Dedifferentiated amniotic fluid mesenchymal stem cell (primary cell): ENCODE data around the gene HSH2D.
A peak's percentile ranks its signal among the peaks of the same experiment; 100 is the strongest.
"Not testable (repeated sequence)": the region's sequence is repeated elsewhere in the genome, so short reads cannot be mapped to it uniquely, and the experiment has no call there.

ENCODE experiments used
- DNase-seq: peaks from one replicate; pipeline ENCODE4 v3.0.0-alpha.2; 2016; ENCODE audit errors: extremely low spot score

Gene HSH2D

GRCh38 chr19:16155128-16155527 is 11.6 kb downstream of the HSH2D start:
- DNase-seq: no peak

DNA sequence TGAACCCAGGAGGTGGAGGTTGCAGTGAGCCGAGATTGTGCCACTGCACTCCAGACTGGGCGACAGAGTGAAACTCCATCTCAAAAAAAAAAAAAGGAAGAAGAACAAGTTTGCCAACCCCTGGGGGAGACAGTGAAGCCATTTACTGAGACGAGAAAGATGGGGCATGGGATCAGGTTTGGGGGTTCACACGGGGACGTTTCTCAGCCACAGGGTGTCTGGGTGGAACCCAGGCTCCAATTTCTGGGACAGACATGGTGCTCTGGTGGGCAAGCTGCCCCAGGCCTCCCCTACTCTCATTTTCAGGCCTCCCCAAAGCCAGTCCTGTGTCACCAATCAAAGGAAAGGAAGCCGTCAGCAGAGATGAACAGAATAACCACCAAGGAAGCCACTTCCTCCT is 13.4 kb downstream of the HSH2D start:
- DNase-seq: no peak

DNA sequence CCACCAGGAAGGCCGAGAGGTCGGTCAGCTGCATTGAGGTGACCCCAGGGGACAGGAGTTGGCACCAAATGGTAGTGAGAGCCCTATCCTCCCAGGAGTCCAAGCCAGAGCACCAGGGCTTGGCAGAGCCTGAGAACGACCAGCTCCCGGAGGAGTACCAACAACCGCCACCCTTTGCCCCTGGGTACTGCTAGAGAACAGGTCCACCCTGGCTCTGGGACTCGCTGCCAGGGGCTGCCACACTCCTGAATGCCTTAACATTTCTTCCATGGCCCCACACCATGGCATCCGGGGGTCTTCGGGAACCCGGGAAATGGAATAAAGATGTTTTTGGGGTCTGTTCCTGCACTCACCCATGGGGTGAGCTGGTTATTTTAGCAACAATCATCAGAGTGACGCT is 14.1 kb downstream of the HSH2D start:
- DNase-seq: no peak

DNA sequence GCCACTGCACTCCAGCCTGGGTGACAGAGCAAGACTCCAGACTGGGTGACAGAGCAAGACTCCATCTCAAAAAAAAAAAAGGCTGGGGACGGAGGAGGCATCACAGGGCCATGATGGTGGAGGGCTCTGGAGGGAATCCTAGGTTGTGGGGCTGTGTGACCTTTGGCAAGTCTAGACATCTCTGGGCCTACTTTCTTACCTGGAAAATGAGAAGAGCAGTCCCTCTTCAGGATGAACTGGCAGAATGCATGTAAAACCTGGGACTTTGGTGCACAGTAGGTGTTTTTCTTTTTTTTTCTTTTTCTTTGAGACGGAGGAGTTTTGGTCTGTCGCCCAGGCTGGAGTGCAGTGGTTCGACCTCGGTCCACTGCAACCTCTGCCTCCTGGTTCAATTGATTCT is 16.2 kb downstream of the HSH2D start:
- DNase-seq: no peak

- no peak for DNase-seq
These were observed 17.0 kb downstream of the HSH2D start for GRCh38 chr19:16160445-16160942.

DNA sequence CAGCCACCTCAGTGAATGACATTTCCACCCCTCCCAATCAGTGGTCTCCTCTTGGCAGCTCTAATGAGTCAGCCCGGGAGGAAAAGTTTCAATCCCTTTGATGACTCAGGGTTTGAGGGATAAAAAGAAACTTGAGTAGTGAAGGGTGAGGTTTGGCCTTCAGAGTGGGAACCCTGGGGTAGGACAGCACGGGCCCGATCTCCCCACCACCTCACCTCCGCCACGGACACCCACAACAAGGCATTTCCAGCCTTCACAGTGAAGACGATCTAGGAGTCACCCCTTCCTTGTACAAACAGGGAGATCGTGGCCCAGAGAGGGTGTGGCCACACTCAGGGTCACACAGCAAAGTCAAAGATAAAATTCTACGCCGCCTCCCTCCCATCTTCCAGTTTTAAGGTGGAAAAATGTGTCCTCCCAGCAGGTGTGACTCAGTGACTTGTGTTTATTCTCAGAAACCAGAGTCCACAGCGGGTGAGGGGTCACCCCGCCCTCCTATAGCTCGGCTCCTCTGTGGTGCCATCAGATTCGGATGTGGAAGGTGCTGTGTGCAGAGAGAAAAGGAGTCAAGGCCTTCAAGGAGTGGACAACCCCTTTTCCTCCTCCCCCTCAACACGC is 17.6 kb downstream of the HSH2D start:
- DNase-seq: peak; percentile 44

DNA sequence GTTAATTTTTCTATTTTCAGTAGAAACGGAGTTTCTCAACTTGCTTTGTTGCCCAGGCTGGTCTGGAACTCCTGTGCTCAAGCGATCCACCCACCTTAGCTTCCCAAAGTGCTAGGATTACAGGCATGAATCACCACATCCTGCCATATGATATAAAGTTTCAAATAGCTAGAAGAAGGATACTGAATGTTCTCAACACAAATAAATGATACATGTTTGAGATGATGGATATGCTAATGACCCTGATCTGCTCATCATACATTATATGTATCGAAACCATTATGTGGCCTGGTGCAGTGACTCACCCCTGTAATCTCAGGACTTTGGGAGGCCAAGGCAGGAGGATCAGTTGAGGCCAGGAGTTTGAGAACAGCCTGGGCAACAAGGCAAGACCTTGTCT is 18.4 kb downstream of the HSH2D start:
- peak; percentile 75 for DNase-seq

GRCh38 chr19:16164222-16164890 is 20.9 kb downstream of the HSH2D start:
- no peak for DNase-seq

GRCh38 chr19:16166417-16166816 is 22.9 kb downstream of the HSH2D start:
- no peak for DNase-seq

DNA sequence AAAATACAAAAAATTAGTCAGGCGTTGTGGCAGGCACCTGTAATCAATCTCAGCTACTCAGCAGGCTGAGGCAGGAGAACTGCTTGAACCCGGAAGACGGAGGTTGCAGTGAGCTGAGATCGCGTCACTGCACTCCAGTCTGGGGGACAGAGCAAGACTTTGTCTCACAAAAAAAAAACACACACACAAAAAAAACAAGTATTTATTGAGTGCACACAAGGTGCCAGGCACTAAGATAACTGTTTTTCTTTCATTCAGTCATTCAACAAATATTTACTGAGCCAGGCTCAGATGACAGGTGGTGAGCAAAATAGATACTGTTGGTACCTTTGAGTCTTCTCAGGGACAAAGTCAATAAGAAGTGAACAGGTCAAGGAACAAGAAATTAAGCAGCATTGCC is 23.6 kb downstream of the HSH2D start:
- DNase-seq: no peak

GRCh38 chr19:16168465-16169081 is 25.1 kb downstream of the HSH2D start:
- no peak for DNase-seq

- no peak for DNase-seq
These were observed 26.6 kb downstream of the HSH2D start for GRCh38 chr19:16170134-16170533.

DNA sequence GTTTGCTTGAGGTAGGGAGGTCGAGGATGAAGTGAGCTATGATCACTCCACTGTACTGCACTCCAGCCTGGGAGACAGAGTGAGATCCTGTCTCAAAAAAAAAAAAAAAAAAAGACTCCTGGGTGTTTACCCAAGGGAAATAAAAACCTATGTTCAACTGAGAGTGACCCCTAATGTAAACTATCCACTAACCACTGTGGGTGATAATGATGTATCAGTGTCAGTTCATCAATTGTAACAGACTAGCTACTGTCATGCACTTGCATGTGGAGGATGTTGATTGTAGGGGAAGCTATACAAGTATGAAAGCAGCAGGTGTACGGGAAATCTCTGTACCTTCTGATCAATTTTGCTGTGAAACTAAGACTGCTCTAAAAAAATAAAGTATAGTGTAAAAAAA is 32.5 kb downstream of the HSH2D start:
- DNase-seq: no peak

- not testable (repeated sequence) for DNase-seq
These were observed 35.4 kb downstream of the HSH2D start for GRCh38 chr19:16178866-16179265.

DNA sequence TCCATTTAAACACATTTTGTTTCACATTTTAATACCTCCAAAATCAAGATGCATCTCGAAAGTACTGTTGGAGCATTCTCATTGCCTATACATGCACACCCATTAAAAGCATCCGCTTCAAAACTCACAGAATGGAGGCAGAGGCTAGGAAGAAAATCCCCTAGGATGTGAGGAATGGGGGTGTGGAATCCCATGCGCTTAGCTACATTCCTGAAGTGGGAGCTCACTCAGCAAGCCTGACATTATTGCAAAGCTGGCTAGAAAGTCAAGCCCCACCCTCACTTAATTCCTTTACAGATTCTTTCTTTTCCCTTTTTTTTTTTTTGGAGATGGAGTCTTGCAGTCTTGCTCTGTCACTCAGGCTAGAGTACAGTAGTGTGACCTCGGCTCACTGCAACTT is 37.1 kb downstream of the HSH2D start:
- DNase-seq: peak; percentile 96

GRCh38 chr19:16184665-16185122 is 41.2 kb downstream of the HSH2D start:
- DNase-seq: no peak

DNA sequence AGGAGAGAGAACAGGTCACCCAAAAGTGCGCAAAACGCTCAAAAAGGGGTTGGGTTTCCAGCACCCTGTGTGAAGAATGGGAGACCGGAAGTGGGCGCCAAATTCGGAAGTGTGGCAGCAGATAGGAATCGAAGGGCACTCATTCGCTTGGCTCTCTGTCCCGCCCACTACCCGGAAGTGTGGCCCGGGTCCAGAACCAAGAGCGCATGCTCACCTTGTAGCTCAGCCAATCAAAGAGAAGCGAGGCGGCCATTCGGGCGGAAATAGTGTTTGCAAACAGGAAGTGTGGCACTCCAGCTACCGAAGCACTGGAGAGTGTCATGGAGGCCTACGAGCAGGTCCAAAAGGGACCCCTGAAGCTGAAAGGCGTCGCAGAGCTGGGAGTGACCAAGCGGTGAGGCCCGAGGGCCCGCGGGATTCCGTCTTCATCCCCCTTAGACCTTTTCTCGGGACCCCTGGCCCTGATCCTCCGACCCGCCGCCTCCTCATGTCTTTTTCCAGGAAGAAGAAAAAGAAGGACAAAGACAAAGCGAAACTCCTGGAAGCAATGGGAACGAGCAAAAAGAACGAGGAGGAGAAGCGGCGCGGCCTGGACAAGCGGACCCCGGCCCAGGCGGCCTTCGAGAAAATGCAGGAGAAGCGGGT is 41.8 kb downstream of the HSH2D start, which contains the start of gene FAM32A:
FAM32A (plus strand) TSS at position 288 of the 645 bp plus-strand sequence; CDS start at position 321, 33 bp downstream.
- peak; percentile 99 for DNase-seq

- DNase-seq: peak; percentile 16
These were observed 42.3 kb downstream of the HSH2D start for GRCh38 chr19:16185768-16186123.

GRCh38 chr19:16188521-16188920 is 45.0 kb downstream of the HSH2D start:
- DNase-seq: no peak

DNA sequence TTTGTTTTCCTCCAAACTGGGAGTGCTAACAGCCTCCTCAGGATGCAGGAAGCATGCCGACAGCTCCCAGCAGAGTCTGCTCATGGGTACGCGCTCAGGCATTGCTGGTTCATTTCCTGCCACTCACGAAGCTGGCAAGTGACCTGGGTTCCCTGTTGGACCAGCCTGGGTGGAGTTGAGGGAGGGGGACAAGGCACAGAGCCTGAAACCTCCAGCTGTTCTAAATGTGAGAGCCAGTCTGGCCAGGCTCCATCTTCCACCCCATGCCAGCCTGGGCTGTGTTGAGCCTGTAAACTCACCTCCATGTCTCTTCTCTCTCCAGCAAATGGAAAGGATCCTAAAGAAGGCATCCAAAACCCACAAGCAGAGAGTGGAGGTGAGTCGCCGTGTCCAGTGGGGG is 46.7 kb downstream of the HSH2D start:
- DNase-seq: no peak

DNA sequence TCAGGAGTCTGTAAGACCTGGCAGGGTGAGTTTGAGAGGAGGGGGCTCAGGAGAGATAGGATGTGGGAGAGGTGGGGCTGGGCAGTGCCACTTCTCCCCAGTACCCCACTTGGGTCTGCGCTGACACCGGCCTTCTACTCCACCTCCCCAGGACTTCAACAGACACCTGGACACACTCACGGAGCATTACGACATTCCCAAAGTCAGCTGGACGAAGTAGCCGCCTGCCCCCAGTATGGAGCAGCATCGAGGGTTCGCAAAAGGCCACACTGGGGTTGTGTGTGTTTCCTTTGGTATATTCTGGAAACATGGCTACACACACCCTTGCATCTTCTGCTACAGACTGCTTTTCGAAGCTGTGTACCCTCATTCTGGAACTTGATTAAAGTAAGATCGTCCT is 47.3 kb downstream of the HSH2D start:
- no peak for DNase-seq

DNA sequence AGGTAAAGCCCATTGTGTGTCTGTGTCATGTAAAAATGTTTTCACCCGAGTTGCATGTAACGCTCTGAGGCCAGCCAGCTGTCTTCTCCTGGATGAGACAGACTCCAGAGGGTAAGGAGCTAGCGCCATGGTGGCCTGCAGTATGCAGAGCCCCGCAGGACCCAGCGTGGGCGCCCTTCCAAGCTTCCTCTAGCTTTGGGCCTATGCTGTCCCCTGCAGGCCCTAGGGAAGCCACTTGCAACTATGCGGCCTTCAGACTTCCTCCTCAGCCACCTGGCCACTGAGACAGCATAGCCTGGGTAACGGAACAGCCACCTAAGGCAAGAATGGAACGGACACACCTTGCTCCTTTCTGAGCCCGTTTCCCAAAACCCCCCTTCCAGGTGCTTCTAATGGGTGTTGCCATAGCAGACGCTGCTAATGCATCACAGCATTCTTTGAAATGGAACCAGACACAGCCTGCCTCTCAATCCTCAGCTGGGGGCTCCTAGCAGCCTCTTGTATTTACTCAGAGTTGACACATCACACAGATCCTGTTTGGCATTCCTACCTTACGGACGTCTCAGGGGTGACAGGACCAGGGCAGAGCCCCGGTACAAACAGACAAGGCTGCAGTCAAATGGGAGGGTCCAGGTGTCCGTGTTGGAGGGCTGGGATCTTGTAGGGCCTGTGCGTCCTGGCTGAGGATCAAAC is 47.9 kb downstream of the HSH2D start:
- no peak for DNase-seq
